K562 (cell line): ENCODE results near the gene ARHGAP9. TPM values are rescaled to one million over a fixed set of nuclear protein-coding genes. Genes with fewer than 3 reads are reported as not detected.

Source experiments
- JUND ChIP-seq, 2 experiments: IDR thresholded peaks; 2 replicates in 1 of 2; 3 replicates in 1 of 2; pipeline ENCODE4 v1.6.1; 2011; ENCODE audit warnings: borderline replicate concordance in 2 of 2, low read depth in 2 of 2, low read length in 2 of 2, improper control_type of control experiment in 1 of 2, missing biosample characterization in 1 of 2, missing genetic modification characterization in 1 of 2, missing genetic modification reagents in 1 of 2
- KDM1A ChIP-seq, 2 experiments: fragments of 450-650 bp; IDR thresholded peaks; 2 replicates each; pipeline ENCODE4 v1.6.1; 2016; ENCODE audit warnings: mild to moderate bottlenecking in 2 of 2
- KDM5B ChIP-seq: fragments of 200-600 bp; sonication (generic); IDR thresholded peaks from 2 replicates; pipeline ENCODE4 v1.6.1; 2012; ENCODE audit warnings: low read depth, mild to moderate bottlenecking, moderate library complexity, low read length, control low read depth, inconsistent platforms; ENCODE audit not compliant: insufficient replicate concordance
- MAFF ChIP-seq: IDR thresholded peaks from 2 replicates; pipeline ENCODE4 v1.6.1; 2012; ENCODE audit warnings: low read length, improper control_type of control experiment
- TAF1 ChIP-seq: IDR thresholded peaks from 2 replicates; pipeline ENCODE4 v1.6.1; 2011; ENCODE audit warnings: mild to moderate bottlenecking, low read length, moderate library complexity; ENCODE audit not compliant: insufficient read depth, control insufficient read depth, severe bottlenecking; ENCODE audit errors: extremely low read depth
- ZNF174 ChIP-seq: fragments of 250-450 bp; sonication (Bioruptor Pico); IDR thresholded peaks from 2 replicates; pipeline ENCODE4 v1.4.0; 2020; ENCODE audit warnings: mild to moderate bottlenecking
- ZNF316 ChIP-seq: fragments of 450-650 bp; IDR thresholded peaks from 2 replicates; pipeline ENCODE4 v1.6.1; 2016
- polyA plus RNA-seq, 8 experiments: library from polyadenylated mRNA; depleted of rRNA in 4 of 8; stranded (reverse) in 5 of 8; unstranded in 3 of 8; fragments of >200 nt; fragmentation: Nextera tagmentation in 2 of 8; fragmentation: Illumina TruSeq in 1 of 8; extraction: Ambion mirVana in 2 of 8; extraction: Trizol in 1 of 8; gene quantifications; 2 replicates each; pipeline versions ENCODE4 v1.2.1 to v1.2.3, GENCODE V29; 2011 to 2014; ENCODE audit warnings: inconsistent platforms in 1 of 8, missing spikeins in 1 of 8
- total RNA-seq, 7 experiments: library from RNA; depleted of rRNA in 6 of 7; stranded (reverse); fragments of >200 nt in 6 of 7; fragmentation: Illumina TruSeq in 2 of 7; extraction: Trizol in 2 of 7; gene quantifications; 2 replicates each; pipeline versions ENCODE4 v1.2.1 to v1.2.3, GENCODE V29; 2011 to 2021; ENCODE audit warnings: low replicate concordance in 1 of 7
- TF ChIP-seq, protein P1 (sequence below): fragments of 250-450 bp; sonication (Bioruptor Pico); IDR thresholded peaks from 2 replicates; pipeline ENCODE4 v1.5.0; 2020; ENCODE audit warnings: mild to moderate bottlenecking, borderline replicate concordance
- TF ChIP-seq, protein P2 (sequence below): IDR thresholded peaks from 2 replicates; pipeline ENCODE4 v1.6.1; 2012; ENCODE audit warnings: low read depth, low read length, improper control_type of control experiment, borderline replicate concordance
- TF ChIP-seq, protein P3 (sequence below): sonication (generic); formaldehyde crosslinking; IDR thresholded peaks from 2 replicates; pipeline ENCODE4 v1.8.0; 2022; ENCODE audit warnings: mild to moderate bottlenecking, missing genetic modification reagents
- TF ChIP-seq, protein P4 (sequence below): fragments of 450-650 bp; formaldehyde crosslinking; IDR thresholded peaks from 2 replicates; pipeline ENCODE4 v1.4.0; 2020; ENCODE audit warnings: mild to moderate bottlenecking, moderate library complexity
- TF ChIP-seq, protein P5 (sequence below): fragments of 250-450 bp; sonication (Bioruptor Pico); IDR thresholded peaks from 2 replicates; pipeline ENCODE4 v1.4.0; 2020; ENCODE audit warnings: mild to moderate bottlenecking, moderate library complexity

Gene ARHGAP9
- total and polyA plus RNA-seq, 9 of the 15 experiments (the other 6 are each of a cell fraction or from before 2014, with no cell fraction given) = 1.5 to 10.2 (median 5.1) TPM

DNA sequence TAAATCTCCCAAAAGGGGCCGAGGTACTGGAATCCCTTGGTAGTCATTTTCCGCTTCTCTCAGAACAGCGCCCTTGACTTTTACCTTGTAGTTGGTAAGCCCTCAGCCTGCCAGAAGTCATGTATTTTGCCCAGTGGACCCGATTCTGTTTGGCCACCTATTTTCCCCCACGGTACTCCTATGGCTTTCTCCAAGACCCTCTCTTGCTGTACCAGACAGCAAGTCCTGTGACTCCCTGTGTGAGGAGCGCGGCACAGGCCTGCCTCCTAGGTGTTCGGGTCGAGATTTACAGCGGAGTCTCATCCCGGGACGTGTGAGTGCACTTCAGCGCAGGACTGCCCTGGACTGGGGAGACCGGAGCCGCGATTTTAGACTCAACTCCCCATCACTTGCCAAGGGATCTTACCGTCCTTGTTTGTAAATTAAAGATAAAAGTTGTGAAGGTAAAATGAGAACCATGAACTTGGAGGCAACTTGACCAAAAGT lies 41.9 kb upstream of the ARHGAP9 start (continued):
- TF ChIP-seq ZNF174 (CRISPR knock-in tag) (no peak), ZNF316 (no peak), MAFF (no peak), JUND (IDR thresholded peaks at IDR 0.05; ENCODE audit: borderline replicate concordance, low read depth, low read length) (no peak), JUND (tag; IDR thresholded peaks at IDR 0.05; ENCODE audit: borderline replicate concordance, low read depth, low read length) (no peak), TAF1 (no peak), KDM5B (no peak), KDM1A (IDR thresholded peaks at IDR 0.05) (peak in 1 of 2 experiments; percentile 9; a peak in 1 of 4 replicates)
- TF ChIP-seq, protein P1, sequence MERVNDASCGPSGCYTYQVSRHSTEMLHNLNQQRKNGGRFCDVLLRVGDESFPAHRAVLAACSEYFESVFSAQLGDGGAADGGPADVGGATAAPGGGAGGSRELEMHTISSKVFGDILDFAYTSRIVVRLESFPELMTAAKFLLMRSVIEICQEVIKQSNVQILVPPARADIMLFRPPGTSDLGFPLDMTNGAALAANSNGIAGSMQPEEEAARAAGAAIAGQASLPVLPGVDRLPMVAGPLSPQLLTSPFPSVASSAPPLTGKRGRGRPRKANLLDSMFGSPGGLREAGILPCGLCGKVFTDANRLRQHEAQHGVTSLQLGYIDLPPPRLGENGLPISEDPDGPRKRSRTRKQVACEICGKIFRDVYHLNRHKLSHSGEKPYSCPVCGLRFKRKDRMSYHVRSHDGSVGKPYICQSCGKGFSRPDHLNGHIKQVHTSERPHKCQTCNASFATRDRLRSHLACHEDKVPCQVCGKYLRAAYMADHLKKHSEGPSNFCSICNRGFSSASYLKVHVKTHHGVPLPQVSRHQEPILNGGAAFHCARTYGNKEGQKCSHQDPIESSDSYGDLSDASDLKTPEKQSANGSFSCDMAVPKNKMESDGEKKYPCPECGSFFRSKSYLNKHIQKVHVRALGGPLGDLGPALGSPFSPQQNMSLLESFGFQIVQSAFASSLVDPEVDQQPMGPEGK = no peak
- TF ChIP-seq, protein P2, sequence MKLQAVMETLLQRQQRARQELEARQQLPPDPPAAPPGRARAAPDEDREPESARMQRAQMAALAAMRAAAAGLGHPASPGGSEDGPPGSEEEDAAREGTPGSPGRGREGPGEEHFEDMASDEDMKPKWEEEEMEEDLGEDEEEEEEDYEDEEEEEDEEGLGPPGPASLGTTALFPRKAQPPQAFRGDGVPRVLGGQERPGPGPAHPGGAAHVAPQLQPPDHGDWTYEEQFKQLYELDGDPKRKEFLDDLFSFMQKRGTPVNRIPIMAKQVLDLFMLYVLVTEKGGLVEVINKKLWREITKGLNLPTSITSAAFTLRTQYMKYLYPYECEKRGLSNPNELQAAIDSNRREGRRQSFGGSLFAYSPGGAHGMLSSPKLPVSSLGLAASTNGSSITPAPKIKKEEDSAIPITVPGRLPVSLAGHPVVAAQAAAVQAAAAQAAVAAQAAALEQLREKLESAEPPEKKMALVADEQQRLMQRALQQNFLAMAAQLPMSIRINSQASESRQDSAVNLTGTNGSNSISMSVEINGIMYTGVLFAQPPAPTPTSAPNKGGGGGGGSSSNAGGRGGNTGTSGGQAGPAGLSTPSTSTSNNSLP = no peak
- TF ChIP-seq, protein P3, sequence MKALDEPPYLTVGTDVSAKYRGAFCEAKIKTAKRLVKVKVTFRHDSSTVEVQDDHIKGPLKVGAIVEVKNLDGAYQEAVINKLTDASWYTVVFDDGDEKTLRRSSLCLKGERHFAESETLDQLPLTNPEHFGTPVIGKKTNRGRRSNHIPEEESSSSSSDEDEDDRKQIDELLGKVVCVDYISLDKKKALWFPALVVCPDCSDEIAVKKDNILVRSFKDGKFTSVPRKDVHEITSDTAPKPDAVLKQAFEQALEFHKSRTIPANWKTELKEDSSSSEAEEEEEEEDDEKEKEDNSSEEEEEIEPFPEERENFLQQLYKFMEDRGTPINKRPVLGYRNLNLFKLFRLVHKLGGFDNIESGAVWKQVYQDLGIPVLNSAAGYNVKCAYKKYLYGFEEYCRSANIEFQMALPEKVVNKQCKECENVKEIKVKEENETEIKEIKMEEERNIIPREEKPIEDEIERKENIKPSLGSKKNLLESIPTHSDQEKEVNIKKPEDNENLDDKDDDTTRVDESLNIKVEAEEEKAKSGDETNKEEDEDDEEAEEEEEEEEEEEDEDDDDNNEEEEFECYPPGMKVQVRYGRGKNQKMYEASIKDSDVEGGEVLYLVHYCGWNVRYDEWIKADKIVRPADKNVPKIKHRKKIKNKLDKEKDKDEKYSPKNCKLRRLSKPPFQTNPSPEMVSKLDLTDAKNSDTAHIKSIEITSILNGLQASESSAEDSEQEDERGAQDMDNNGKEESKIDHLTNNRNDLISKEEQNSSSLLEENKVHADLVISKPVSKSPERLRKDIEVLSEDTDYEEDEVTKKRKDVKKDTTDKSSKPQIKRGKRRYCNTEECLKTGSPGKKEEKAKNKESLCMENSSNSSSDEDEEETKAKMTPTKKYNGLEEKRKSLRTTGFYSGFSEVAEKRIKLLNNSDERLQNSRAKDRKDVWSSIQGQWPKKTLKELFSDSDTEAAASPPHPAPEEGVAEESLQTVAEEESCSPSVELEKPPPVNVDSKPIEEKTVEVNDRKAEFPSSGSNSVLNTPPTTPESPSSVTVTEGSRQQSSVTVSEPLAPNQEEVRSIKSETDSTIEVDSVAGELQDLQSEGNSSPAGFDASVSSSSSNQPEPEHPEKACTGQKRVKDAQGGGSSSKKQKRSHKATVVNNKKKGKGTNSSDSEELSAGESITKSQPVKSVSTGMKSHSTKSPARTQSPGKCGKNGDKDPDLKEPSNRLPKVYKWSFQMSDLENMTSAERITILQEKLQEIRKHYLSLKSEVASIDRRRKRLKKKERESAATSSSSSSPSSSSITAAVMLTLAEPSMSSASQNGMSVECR (CRISPR knock-in tag) = no peak
- TF ChIP-seq, protein P4, sequence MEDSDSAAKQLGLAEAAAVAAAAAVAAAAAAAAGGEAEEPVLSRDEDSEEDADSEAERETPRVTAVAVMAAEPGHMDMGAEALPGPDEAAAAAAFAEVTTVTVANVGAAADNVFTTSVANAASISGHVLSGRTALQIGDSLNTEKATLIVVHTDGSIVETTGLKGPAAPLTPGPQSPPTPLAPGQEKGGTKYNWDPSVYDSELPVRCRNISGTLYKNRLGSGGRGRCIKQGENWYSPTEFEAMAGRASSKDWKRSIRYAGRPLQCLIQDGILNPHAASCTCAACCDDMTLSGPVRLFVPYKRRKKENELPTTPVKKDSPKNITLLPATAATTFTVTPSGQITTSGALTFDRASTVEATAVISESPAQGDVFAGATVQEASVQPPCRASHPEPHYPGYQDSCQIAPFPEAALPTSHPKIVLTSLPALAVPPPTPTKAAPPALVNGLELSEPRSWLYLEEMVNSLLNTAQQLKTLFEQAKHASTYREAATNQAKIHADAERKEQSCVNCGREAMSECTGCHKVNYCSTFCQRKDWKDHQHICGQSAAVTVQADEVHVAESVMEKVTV (CRISPR knock-in tag) = peak; percentile 34
- TF ChIP-seq, protein P5, sequence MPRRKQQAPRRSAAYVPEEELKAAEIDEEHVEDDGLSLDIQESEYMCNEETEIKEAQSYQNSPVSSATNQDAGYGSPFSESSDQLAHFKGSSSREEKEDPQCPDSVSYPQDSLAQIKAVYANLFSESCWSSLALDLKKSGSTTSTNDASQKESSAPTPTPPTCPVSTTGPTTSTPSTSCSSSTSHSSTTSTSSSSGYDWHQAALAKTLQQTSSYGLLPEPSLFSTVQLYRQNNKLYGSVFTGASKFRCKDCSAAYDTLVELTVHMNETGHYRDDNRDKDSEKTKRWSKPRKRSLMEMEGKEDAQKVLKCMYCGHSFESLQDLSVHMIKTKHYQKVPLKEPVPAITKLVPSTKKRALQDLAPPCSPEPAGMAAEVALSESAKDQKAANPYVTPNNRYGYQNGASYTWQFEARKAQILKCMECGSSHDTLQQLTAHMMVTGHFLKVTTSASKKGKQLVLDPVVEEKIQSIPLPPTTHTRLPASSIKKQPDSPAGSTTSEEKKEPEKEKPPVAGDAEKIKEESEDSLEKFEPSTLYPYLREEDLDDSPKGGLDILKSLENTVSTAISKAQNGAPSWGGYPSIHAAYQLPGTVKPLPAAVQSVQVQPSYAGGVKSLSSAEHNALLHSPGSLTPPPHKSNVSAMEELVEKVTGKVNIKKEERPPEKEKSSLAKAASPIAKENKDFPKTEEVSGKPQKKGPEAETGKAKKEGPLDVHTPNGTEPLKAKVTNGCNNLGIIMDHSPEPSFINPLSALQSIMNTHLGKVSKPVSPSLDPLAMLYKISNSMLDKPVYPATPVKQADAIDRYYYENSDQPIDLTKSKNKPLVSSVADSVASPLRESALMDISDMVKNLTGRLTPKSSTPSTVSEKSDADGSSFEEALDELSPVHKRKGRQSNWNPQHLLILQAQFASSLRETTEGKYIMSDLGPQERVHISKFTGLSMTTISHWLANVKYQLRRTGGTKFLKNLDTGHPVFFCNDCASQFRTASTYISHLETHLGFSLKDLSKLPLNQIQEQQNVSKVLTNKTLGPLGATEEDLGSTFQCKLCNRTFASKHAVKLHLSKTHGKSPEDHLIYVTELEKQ = no peak
